ENCODE results near the gene MED12L. TPM values are rescaled to one million over a fixed set of nuclear protein-coding genes. Genes with fewer than 3 reads are reported as not detected.

MED12L gene
- polyA plus RNA-seq, 1 of the 3 experiments (the other 2 are of a cell fraction), result 0.03 TPM

DNA sequence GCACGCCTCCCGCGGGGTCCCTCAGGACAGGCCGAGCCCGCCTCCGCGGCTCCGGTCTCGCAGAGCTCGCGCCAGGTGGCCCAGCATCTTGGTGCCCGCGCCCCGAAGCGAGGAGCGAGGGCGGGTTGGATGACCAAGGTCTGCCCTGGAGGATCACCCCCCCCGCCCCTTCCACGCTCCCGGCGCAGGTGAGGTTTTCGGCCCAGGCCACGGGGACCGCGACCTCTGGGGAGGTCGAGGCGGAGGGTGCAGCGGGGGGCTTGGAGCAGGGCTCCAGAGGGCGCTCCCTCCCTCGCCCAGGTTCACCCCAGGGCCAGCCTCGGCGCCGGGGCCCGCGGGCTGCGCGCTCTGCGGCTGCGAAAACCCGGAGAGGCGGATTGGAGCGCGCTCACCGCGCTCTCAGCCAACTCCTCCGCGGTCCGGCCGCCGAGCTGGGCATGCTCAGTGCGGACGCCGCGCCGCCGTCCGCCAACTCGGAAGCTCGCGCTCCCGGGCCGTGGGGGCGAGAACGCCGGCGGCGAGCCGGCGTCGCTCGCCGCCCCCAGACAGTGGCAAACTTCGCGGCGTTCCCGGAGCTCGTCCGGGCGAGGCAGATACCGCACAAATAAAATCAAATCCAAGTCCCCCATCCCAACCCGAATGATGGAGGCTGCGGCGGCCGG, at the start of gene MED12L (continued):
- TF ChIP-seq, protein P1, sequence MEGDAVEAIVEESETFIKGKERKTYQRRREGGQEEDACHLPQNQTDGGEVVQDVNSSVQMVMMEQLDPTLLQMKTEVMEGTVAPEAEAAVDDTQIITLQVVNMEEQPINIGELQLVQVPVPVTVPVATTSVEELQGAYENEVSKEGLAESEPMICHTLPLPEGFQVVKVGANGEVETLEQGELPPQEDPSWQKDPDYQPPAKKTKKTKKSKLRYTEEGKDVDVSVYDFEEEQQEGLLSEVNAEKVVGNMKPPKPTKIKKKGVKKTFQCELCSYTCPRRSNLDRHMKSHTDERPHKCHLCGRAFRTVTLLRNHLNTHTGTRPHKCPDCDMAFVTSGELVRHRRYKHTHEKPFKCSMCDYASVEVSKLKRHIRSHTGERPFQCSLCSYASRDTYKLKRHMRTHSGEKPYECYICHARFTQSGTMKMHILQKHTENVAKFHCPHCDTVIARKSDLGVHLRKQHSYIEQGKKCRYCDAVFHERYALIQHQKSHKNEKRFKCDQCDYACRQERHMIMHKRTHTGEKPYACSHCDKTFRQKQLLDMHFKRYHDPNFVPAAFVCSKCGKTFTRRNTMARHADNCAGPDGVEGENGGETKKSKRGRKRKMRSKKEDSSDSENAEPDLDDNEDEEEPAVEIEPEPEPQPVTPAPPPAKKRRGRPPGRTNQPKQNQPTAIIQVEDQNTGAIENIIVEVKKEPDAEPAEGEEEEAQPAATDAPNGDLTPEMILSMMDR (IDR thresholded peaks at IDR 0.05), result peak; percentile 15; the same call in 1 of the 2 replicates

GRCh38 chr3:151037746-151038477, 47.6 kb upstream of the MED12L start:
- Histone ChIP-seq H4K20me1 (ENCODE audit: insufficient read depth) (no peaks in the 10 kb centered on the region), H3K4me3 (ENCODE audit: low read depth in 2 of 2, low read length in 1 of 2) (no peak overlapping the region), H3K9me3 (no peaks in the 10 kb centered on the region), H3K9me2 (no peaks in the 10 kb centered on the region), H3K9ac (no peak overlapping the region), H3K4me2 (peak overlapping the region; percentile 64), H3K4me1 (ENCODE audit: control insufficient read depth in 1 of 2, insufficient read depth in 2 of 2, low read depth in 1 of 2, low read length in 1 of 2) (peaks cover 0 to 5% of the 10 kb centered on the region in 2 experiments; a peak in 1 of 4 replicates), H3K27me3 (ENCODE audit: insufficient read depth) (peaks cover 4% of the 10 kb centered on the region; the same call in 1 of the 2 replicates), H3K27ac (ENCODE audit: low read depth in 2 of 2, low read length in 1 of 2) (peak overlapping the region in 1 of 2 experiments; percentile 51; a peak in 2 of 4 replicates), H3F3A (replicated peaks; ENCODE audit: insufficient read depth) (peaks cover 8% of the 10 kb centered on the region), H3K79me2 (ENCODE audit: insufficient read depth) (no peaks in the 10 kb centered on the region), H3K36me3 (replicated peaks in 1 of 2; ENCODE audit: control insufficient read depth in 1 of 2, insufficient read depth in 2 of 2, low read length in 1 of 2) (no peaks in the 10 kb centered on the region), H2AFZ (ENCODE audit: low read depth) (peak overlapping the region; percentile 69; the same call in 1 of the 2 replicates)
- ChIA-PET CTCF (no interaction called here), POLR2A (no interaction called here)
- DNase-seq, result no peak
- WGBS (ENCODE audit: low lambda C conversion rate), result 6% methylated on average over 4 of the region's 4 CpGs
- TF ChIP-seq SMC3 (IDR thresholded peaks at IDR 0.05; ENCODE audit: low read depth, low read length), result no peak
- TF ChIP-seq SIN3A (IDR thresholded peaks at IDR 0.05; ENCODE audit: borderline replicate concordance, low read depth, low read length), result no peak
- no peak for TF ChIP-seq CHD2 (IDR thresholded peaks at IDR 0.05; ENCODE audit: low read length, partially characterized antibody)
- no peak for TF ChIP-seq REST (IDR thresholded peaks at IDR 0.05; ENCODE audit: low read depth, low read length)
- peak; percentile 65; the same call in 1 of the 2 replicates for TF ChIP-seq FOSL2 (IDR thresholded peaks at IDR 0.05; ENCODE audit: borderline replicate concordance, low read depth)
- TF ChIP-seq MEF2A (IDR thresholded peaks at IDR 0.05; ENCODE audit: borderline replicate concordance, low read depth), result no peak
- TF ChIP-seq RAD21 (IDR thresholded peaks at IDR 0.05; ENCODE audit: low read length), result no peak
- peak; percentile 45; the same call in 1 of the 2 replicates for TF ChIP-seq ELF1 (IDR thresholded peaks at IDR 0.05)
- TF ChIP-seq, protein P2, sequence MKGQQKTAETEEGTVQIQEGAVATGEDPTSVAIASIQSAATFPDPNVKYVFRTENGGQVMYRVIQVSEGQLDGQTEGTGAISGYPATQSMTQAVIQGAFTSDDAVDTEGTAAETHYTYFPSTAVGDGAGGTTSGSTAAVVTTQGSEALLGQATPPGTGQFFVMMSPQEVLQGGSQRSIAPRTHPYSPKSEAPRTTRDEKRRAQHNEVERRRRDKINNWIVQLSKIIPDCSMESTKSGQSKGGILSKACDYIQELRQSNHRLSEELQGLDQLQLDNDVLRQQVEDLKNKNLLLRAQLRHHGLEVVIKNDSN (IDR thresholded peaks at IDR 0.05; ENCODE audit: borderline replicate concordance, low read depth), result no peak
- no peak for TF ChIP-seq TAF1 (IDR thresholded peaks at IDR 0.05; ENCODE audit: borderline replicate concordance, low read depth, low read length)
- TF ChIP-seq FOXJ3 (CRISPR knock-in tag; IDR thresholded peaks at IDR 0.05), result no peak
- TF ChIP-seq TEAD4 (IDR thresholded peaks at IDR 0.05; ENCODE audit: borderline replicate concordance, insufficient read depth), result no peak
- no peak for TF ChIP-seq MXI1 (IDR thresholded peaks at IDR 0.05; ENCODE audit: low read depth, low read length)
- TF ChIP-seq POLR2AphosphoS5 (IDR thresholded peaks at IDR 0.05; ENCODE audit: low read depth, low read length), result no peak
- TF ChIP-seq, protein P1 (IDR thresholded peaks at IDR 0.05), result no peak
- no peak for TF ChIP-seq ZBTB33 (IDR thresholded peaks at IDR 0.05; ENCODE audit: borderline replicate concordance, low read depth)
- TF ChIP-seq GATA2 (CRISPR knock-in tag; IDR thresholded peaks at IDR 0.05), result no peak
- no peak for TF ChIP-seq GABPA (IDR thresholded peaks at IDR 0.05; ENCODE audit: low read depth)

Measured in SK-N-SH (cell line).